Upper lobe of right lung (tissue), 1 donor: Measurements from ENCODE around the gene ADAP2. TPM values are rescaled to one million over a fixed set of nuclear protein-coding genes. Genes with fewer than 3 reads are reported as not detected.

ENCODE experiments used
- ATAC-seq: fragments of 200-7000 bp; cut with Tn5 transposase; one replicate; pipeline ENCODE4 v1.9.1; 2020; ENCODE audit warnings: mild to moderate bottlenecking, moderate library complexity
- DNase-seq: peaks from one replicate; pipeline ENCODE4 v3.0.0-alpha.2; 2020
- H3K27ac ChIP-seq: fragments of 200-600 bp; one replicate; pipeline ENCODE4 v1.8.0; 2022
- H3K27me3 ChIP-seq: fragments of 200-600 bp; one replicate; pipeline ENCODE4 v1.8.0; 2022; ENCODE audit warnings: mild to moderate bottlenecking
- H3K36me3 ChIP-seq: fragments of 200-600 bp; one replicate; pipeline ENCODE4 v1.8.0; 2022
- H3K4me1 ChIP-seq: fragments of 200-600 bp; one replicate; pipeline ENCODE4 v1.8.0; 2022
- H3K4me3 ChIP-seq: fragments of 200-600 bp; one replicate; pipeline ENCODE4 v1.8.0; 2022; ENCODE audit warnings: mild to moderate bottlenecking
- H3K9me3 ChIP-seq: fragments of 200-600 bp; one replicate; pipeline ENCODE4 v1.8.0; 2022
- CTCF ChIP-seq: fragments of 200-600 bp; IDR thresholded peaks from one replicate; pipeline ENCODE4 v1.8.0; 2022; ENCODE audit warnings: antibody characterized with exemption
- intact Hi-C: fragments of 100-400 bp; cut with DNase I; formaldehyde crosslinking; loops from one replicate; pipeline ENCODE4 v1.11.0; 2022
- total RNA-seq: library from RNA; stranded (reverse); fragmentation: NEBNext Ultra II Directional; extraction: Animal tissue kit (Norgen Biotek cat#: 25700); gene quantifications from one replicate; pipeline ENCODE4 v1.2.1, GENCODE V29; 2021
- donor health status: DM: no; HTN: yes; CAD: no; lungs with severe emphysema.

Gene ADAP2
- total RNA-seq, 1 donor from 2014 or later = 19.8 TPM

- intact Hi-C loops = no loop called here
- Histone ChIP-seq H3K9me3 (no peaks in the 10 kb centered on the region), H3K36me3 (no peaks in the 10 kb centered on the region), H3K27me3 (no peaks in the 10 kb centered on the region), H3K4me3 (no peak overlapping the region), H3K27ac (peak overlapping the region; percentile 19), H3K4me1 (peaks cover 24% of the 10 kb centered on the region)
- TF ChIP-seq CTCF = no peak
- DNase-seq (peak; percentile 72), ATAC-seq (peak; percentile 79)
Measured at GRCh38 chr17:30950669-30951399, 29.1 kb downstream of the ADAP2 start.

GRCh38 chr17:30952638-30953393 is 31.1 kb downstream of the ADAP2 start:
- H3K27me3 ChIP-seq = no peaks in the 10 kb centered on the region
- ATAC-seq = peak; percentile 57
- H3K36me3 ChIP-seq = no peaks in the 10 kb centered on the region
- H3K27ac ChIP-seq = peak overlapping the region; percentile 69
- TF ChIP-seq CTCF = no peak
- no peak for DNase-seq
- peaks cover 43% of the 10 kb centered on the region for H3K4me1 ChIP-seq
- H3K4me3 ChIP-seq = no peak overlapping the region
- H3K9me3 ChIP-seq = no peaks in the 10 kb centered on the region
- intact Hi-C loops = no loop called here

- intact Hi-C loops = no loop called here
- H3K27ac ChIP-seq = peak overlapping the region; percentile 69
Measured at GRCh38 chr17:30954046-30954830, 32.5 kb downstream of the ADAP2 start.

GRCh38 chr17:30956764-30957374 is 35.1 kb downstream of the ADAP2 start:
- no peak for TF ChIP-seq CTCF
- Histone ChIP-seq H3K36me3 (no peaks in the 10 kb centered on the region), H3K27me3 (no peaks in the 10 kb centered on the region), H3K9me3 (no peaks in the 10 kb centered on the region), H3K4me3 (no peak overlapping the region), H3K27ac (peak overlapping the region; percentile 66), H3K4me1 (peaks cover 38% of the 10 kb centered on the region)
- intact Hi-C loops = no loop called here
- ATAC-seq (no peak), DNase-seq (peak; percentile 36)

More at GRCh38 chr17:30954046-30954830, 32.5 kb downstream of the ADAP2 start:
- H3K4me1 ChIP-seq = peaks cover 51% of the 10 kb centered on the region
- no peaks in the 10 kb centered on the region for H3K27me3 ChIP-seq
- H3K9me3 ChIP-seq = no peaks in the 10 kb centered on the region
- TF ChIP-seq CTCF = no peak
- DNase-seq (peak; percentile 59), ATAC-seq (peak; percentile 66)
- no peaks in the 10 kb centered on the region for H3K36me3 ChIP-seq
- H3K4me3 ChIP-seq = no peak overlapping the region

- TF ChIP-seq CTCF = no peak
- Histone ChIP-seq H3K4me1 (peaks cover 38% of the 10 kb centered on the region), H3K27ac (peak overlapping the region; percentile 66), H3K36me3 (no peaks in the 10 kb centered on the region), H3K27me3 (no peaks in the 10 kb centered on the region), H3K9me3 (no peaks in the 10 kb centered on the region), H3K4me3 (no peak overlapping the region)
- intact Hi-C loops = no loop called here
- DNase-seq (peak; percentile 42), ATAC-seq (no peak)
Measured at GRCh38 chr17:30957741-30958140, 36.0 kb downstream of the ADAP2 start.
